ENCODE data around the gene TOPBP1. TPM values are rescaled to one million over a fixed set of nuclear protein-coding genes. Genes with fewer than 3 reads are reported as not detected.

The TOPBP1 gene
- total RNA-seq, 1 donor from 2014 or later, result 22.3 TPM

DNA sequence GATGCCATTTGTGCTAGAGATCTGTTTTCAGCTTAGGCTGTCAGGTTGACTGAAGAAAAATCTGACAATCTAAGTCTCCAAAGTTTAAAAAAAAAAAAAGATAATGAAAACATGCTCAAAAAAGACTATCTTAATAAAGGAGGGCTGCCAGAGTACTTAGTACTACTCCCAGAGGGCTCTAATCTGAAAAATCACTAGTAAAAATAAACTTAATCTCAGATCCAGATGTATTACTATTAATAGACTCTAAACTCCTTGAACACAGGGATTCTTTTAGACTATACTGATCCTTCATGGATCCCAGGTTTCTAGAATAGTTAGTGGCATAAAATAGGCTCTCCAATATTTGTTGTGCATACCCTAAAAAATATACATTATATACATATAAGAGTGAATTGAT lies 34.0 kb downstream of the TOPBP1 start:
- H3K4me3 Mint-ChIP-seq (ENCODE audit: unreplicated experiment), result no peak overlapping the region
- no peak overlapping the region for H3K27ac Mint-ChIP-seq (ENCODE audit: unreplicated experiment)
- H3K27me3 Mint-ChIP-seq (ENCODE audit: unreplicated experiment), result no peaks in the 10 kb centered on the region
- peaks cover 39% of the 10 kb centered on the region for H3K36me3 Mint-ChIP-seq (ENCODE audit: unreplicated experiment)
- DNase-seq (ENCODE audit: extremely low spot score, unreplicated experiment), result no peak
- H3K4me1 Mint-ChIP-seq (ENCODE audit: unreplicated experiment), result no peaks in the 10 kb centered on the region
- TF ChIP-seq, protein P1, sequence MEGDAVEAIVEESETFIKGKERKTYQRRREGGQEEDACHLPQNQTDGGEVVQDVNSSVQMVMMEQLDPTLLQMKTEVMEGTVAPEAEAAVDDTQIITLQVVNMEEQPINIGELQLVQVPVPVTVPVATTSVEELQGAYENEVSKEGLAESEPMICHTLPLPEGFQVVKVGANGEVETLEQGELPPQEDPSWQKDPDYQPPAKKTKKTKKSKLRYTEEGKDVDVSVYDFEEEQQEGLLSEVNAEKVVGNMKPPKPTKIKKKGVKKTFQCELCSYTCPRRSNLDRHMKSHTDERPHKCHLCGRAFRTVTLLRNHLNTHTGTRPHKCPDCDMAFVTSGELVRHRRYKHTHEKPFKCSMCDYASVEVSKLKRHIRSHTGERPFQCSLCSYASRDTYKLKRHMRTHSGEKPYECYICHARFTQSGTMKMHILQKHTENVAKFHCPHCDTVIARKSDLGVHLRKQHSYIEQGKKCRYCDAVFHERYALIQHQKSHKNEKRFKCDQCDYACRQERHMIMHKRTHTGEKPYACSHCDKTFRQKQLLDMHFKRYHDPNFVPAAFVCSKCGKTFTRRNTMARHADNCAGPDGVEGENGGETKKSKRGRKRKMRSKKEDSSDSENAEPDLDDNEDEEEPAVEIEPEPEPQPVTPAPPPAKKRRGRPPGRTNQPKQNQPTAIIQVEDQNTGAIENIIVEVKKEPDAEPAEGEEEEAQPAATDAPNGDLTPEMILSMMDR (IDR thresholded peaks at IDR 0.05), result no peak
- no peaks in the 10 kb centered on the region for H3K9me3 Mint-ChIP-seq (ENCODE audit: unreplicated experiment)

DNA sequence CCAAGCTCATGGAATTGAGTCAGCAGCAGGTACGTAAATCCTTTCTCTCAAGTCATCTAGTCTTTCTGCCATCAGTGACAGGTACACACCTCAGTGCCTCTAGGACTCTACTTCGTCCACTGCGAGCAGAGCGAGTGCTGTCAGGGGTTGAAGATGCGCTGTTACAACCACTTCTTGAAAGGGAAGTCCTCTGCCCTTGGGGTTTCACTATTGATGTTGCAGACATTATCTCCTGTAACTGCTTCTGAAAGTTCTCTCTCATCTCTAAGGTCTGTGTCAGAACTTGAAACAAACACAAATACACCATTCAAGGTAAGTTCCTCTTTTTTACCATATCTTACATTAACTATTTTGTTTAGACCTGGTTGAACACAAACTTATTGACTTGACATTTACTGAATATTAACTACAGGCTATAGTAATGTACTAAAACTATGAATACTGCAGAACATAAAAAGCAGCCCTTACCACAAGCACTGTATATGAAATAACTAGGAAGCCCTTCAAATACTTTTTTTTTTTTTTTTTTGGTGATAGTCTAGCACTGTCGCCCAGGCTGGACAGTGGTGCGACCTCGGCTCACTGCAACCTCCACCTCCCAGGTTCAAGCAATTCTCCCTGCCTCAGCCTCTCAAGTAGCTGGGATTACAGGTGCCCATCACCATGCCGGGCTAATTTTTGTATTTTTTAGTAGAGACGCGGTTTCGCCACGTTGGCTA lies 41.5 kb downstream of the TOPBP1 start:
- peaks cover 42% of the 10 kb centered on the region for H3K36me3 Mint-ChIP-seq (ENCODE audit: unreplicated experiment)
- no peaks in the 10 kb centered on the region for H3K27me3 Mint-ChIP-seq (ENCODE audit: unreplicated experiment)
- TF ChIP-seq, protein P1 (IDR thresholded peaks at IDR 0.05), result no peak
- H3K4me3 Mint-ChIP-seq (ENCODE audit: unreplicated experiment), result no peak overlapping the region
- H3K27ac Mint-ChIP-seq (ENCODE audit: unreplicated experiment), result no peak overlapping the region
- no peaks in the 10 kb centered on the region for H3K4me1 Mint-ChIP-seq (ENCODE audit: unreplicated experiment)
- DNase-seq (ENCODE audit: extremely low spot score, unreplicated experiment), result no peak
- H3K9me3 Mint-ChIP-seq (ENCODE audit: unreplicated experiment), result no peaks in the 10 kb centered on the region

DNA sequence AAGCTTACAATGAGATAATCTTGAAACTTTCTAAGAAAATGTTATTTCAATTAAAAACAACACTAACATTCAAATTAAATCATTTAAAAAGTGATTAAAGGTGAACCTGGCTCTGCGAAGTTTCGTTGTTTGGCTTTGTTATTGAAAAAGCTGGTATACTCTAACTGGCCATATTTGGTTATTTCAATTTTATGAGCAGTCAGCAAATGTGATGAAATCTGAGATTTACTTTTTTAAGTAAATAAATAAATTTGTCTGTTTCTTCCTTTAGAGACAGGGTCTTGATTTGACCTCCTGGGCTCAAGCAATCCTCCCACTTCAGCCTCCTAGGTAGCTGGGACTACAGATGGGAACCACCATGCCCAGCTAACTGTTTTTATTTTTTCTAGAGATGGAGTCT lies 50.2 kb downstream of the TOPBP1 start:
- Mint-ChIP-seq H3K36me3 (ENCODE audit: unreplicated experiment) (peaks cover 26% of the 10 kb centered on the region), H3K27ac (ENCODE audit: unreplicated experiment) (no peak overlapping the region)

DNA sequence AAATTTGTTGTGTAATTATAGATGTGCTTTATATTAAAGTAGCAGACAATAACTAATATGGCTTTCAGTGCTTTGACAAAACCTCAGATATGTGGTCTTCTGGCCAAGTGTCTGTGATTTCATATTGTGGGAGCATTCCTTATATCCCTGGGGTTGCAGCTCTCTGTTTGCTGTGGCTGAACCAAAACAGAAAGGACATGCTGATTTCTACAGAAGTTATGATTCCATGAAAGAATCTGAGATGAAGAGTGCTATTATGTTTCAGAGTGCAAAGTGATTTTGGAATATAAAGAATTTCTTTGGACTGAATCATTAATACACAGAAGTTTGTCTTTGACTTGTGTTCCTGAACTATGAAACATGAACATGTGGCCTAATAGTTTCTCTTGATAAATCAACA lies 51.7 kb downstream of the TOPBP1 start:
- TF ChIP-seq, protein P1 (IDR thresholded peaks at IDR 0.05), result no peak
- H3K4me3 Mint-ChIP-seq (ENCODE audit: unreplicated experiment), result no peak overlapping the region
- H3K36me3 Mint-ChIP-seq (ENCODE audit: unreplicated experiment), result peaks cover 28% of the 10 kb centered on the region
- H3K27me3 Mint-ChIP-seq (ENCODE audit: unreplicated experiment), result no peaks in the 10 kb centered on the region
- H3K27ac Mint-ChIP-seq (ENCODE audit: unreplicated experiment), result peak overlapping the region; percentile 50
- no peak for DNase-seq (ENCODE audit: extremely low spot score, unreplicated experiment)
- peaks cover 12% of the 10 kb centered on the region for H3K4me1 Mint-ChIP-seq (ENCODE audit: unreplicated experiment)
- H3K9me3 Mint-ChIP-seq (ENCODE audit: unreplicated experiment), result no peaks in the 10 kb centered on the region

More for the DNA sequence above, 50.2 kb downstream of the TOPBP1 start:
- DNase-seq (ENCODE audit: extremely low spot score, unreplicated experiment), result no peak
- Mint-ChIP-seq H3K27me3 (ENCODE audit: unreplicated experiment) (no peaks in the 10 kb centered on the region), H3K4me1 (ENCODE audit: unreplicated experiment) (peaks cover 12% of the 10 kb centered on the region), H3K4me3 (ENCODE audit: unreplicated experiment) (no peak overlapping the region), H3K9me3 (ENCODE audit: unreplicated experiment) (no peaks in the 10 kb centered on the region)
- TF ChIP-seq, protein P1 (IDR thresholded peaks at IDR 0.05), result no peak

DNA sequence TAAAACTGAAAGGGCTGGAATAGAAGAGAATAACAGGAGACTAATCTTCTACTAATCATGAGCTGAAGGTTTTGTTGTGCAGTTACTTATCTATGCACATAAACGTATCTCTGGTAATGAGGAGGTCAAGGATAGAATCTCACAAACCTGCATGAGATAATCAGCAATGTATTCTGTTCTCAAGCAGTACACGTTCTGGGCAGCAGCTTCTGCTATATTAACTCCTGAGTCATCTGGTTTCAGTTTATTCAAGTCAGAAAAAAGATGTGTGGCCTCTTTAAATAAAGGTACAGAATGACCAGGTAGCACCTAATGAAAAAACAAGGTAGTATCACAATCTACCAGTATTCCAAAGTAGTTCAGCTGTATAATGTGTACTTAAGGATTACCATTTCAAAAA lies 53.4 kb downstream of the TOPBP1 start:
- TF ChIP-seq, protein P1 (IDR thresholded peaks at IDR 0.05), result no peak
- no peak overlapping the region for H3K4me3 Mint-ChIP-seq (ENCODE audit: unreplicated experiment)
- peaks cover 29% of the 10 kb centered on the region for H3K36me3 Mint-ChIP-seq (ENCODE audit: unreplicated experiment)
- DNase-seq (ENCODE audit: extremely low spot score, unreplicated experiment), result no peak
- H3K27me3 Mint-ChIP-seq (ENCODE audit: unreplicated experiment), result no peaks in the 10 kb centered on the region
- H3K9me3 Mint-ChIP-seq (ENCODE audit: unreplicated experiment), result no peaks in the 10 kb centered on the region
- peaks cover 12% of the 10 kb centered on the region for H3K4me1 Mint-ChIP-seq (ENCODE audit: unreplicated experiment)
- no peak overlapping the region for H3K27ac Mint-ChIP-seq (ENCODE audit: unreplicated experiment)
